RWPE1 (cell line): ENCODE data around the gene SEL1L3.

Experiments used
- CTCF ChIA-PET: fragments of 350-600 bp; sonication (Branson Sonifier 250); formaldehyde crosslinking; extraction: SDS; loops from one replicate; lab custom pipeline; 2021; lab: Yijun Ruan, JAX
- POLR2A ChIA-PET: fragments of 400-600 bp; formaldehyde crosslinking; extraction: SDS; loops from one replicate; lab custom pipeline; 2020; ENCODE audit warnings: antibody characterized with exemption; ENCODE audit not compliant: low non-redundant PET; lab: Yijun Ruan, JAX
- DNase-seq: peaks from one replicate; pipeline ENCODE4 v3.0.0; 2012; ENCODE audit warnings: low spot score
- H3K27ac ChIP-seq: fragments of 450-650 bp; 2 replicates; pipeline ENCODE4 v1.5.1; 2017
- TF ChIP-seq, protein P1 (sequence below): fragments of 450-650 bp; conservative IDR thresholded peaks from 2 replicates; pipeline ENCODE4 v1.5.1; 2017; ENCODE audit warnings: low read depth, mild to moderate bottlenecking

SEL1L3 gene

GRCh38 chr4:25725870-25726269 is 136.9 kb downstream of the SEL1L3 start:
- TF ChIP-seq, protein P1, sequence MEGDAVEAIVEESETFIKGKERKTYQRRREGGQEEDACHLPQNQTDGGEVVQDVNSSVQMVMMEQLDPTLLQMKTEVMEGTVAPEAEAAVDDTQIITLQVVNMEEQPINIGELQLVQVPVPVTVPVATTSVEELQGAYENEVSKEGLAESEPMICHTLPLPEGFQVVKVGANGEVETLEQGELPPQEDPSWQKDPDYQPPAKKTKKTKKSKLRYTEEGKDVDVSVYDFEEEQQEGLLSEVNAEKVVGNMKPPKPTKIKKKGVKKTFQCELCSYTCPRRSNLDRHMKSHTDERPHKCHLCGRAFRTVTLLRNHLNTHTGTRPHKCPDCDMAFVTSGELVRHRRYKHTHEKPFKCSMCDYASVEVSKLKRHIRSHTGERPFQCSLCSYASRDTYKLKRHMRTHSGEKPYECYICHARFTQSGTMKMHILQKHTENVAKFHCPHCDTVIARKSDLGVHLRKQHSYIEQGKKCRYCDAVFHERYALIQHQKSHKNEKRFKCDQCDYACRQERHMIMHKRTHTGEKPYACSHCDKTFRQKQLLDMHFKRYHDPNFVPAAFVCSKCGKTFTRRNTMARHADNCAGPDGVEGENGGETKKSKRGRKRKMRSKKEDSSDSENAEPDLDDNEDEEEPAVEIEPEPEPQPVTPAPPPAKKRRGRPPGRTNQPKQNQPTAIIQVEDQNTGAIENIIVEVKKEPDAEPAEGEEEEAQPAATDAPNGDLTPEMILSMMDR = no peak
- no peak overlapping the region for H3K27ac ChIP-seq
- POLR2A ChIA-PET = no interaction called here
- no peak for DNase-seq
- CTCF ChIA-PET = interaction anchor here (0.6 kb wide), 1 partner anchor 1210 kb away, joined by 4 read pairs; no protein-coding TSS in a partner anchor

- TF ChIP-seq, protein P1 = no peak
- ChIA-PET POLR2A (no interaction called here), CTCF (no interaction called here)
- no peak for DNase-seq
- no peak overlapping the region for H3K27ac ChIP-seq
These were observed 139.4 kb downstream of the SEL1L3 start for GRCh38 chr4:25723409-25723808.

GRCh38 chr4:25722964-25723363 is 139.8 kb downstream of the SEL1L3 start:
- no peak for DNase-seq
- ChIA-PET CTCF (no interaction called here), POLR2A (no interaction called here)
- no peak overlapping the region for H3K27ac ChIP-seq
- TF ChIP-seq, protein P1 = no peak

GRCh38 chr4:25713812-25714211 is 149.0 kb downstream of the SEL1L3 start:
- POLR2A ChIA-PET = no interaction called here

DNA sequence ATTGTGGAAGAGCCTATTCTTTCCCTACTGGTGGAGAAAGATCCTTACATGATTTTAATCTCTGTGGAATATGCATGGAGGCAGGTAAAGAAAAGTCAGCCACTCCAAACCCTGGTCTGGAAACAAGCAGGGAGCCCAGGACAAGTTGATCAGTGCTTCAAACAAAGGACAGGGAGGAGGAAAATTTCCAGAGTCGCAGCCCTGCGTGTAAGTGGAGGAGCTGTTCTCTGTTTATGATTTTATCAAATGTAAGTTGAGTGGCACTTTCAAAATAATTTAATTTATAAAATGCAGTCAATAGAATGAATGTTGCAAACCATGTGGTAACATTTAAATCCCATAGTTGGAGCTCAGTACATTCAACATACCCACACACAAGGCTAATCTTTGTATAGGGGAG is 150.2 kb downstream of the SEL1L3 start:
- CTCF ChIA-PET = no interaction called here
- TF ChIP-seq, protein P1 = no peak
- DNase-seq = no peak
- no peak overlapping the region for H3K27ac ChIP-seq
- POLR2A ChIA-PET = no interaction called here

More at GRCh38 chr4:25713812-25714211, 149.0 kb downstream of the SEL1L3 start:
- H3K27ac ChIP-seq = no peak overlapping the region
- no peak for DNase-seq
- CTCF ChIA-PET = no interaction called here
- TF ChIP-seq, protein P1 = no peak

DNA sequence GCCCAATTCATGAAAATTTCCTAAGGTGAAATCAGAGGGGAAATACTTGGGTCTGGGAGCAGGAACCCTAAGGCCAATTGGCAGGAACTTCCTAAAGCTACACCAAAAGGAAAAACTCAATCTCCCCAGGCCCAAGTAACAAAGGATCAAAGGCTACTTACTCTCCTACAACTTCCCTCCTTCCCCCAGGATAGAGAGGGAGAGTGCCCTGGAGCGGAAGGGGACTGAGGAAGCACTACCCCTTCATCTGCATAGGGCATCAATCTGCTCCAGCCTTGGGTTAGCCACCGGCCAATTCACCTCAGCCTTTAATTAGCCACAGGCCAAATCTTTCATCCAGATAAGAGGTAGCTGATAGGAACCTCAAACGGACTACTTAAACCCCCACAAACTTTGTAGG is 152.2 kb downstream of the SEL1L3 start:
- TF ChIP-seq, protein P1 = no peak
- ChIA-PET CTCF (no interaction called here), POLR2A (no interaction called here)
- DNase-seq = no peak
- H3K27ac ChIP-seq = no peak overlapping the region
